GM20431 (cell line): ENCODE results near the gene OASL.

ENCODE experiments used
- in situ Hi-C: fragments of 300-500 bp; cut with MseI, MboI; formaldehyde crosslinking; loops from one replicate; pipeline ENCODE4 v1.15.0; 2020; ENCODE audit warnings: low sequenced_read_pairs; ENCODE audit not compliant: unreplicated experiment

Gene OASL

GRCh38 chr12:120972870-120973543, 66.0 kb downstream of the OASL start:
- in situ Hi-C loops, result no loop called here

GRCh38 chr12:120971299-120972180, 67.5 kb downstream of the OASL start:
- in situ Hi-C loops, result no loop called here

- in situ Hi-C loops, result no loop called here
Measured at GRCh38 chr12:120970310-120970709, 68.7 kb downstream of the OASL start.
